CD4-positive, alpha-beta T cell treated with Interleukin-6 at 100 ng/mL for 8 hours (primary cell): Measurements from ENCODE around the gene CACNG1.
"Not testable (repeated sequence)": the region's sequence is repeated elsewhere in the genome, so short reads cannot be mapped to it uniquely, and the experiment has no call there.

Source experiments
- DNase-seq: peaks from one replicate; pipeline ENCODE4 v3.0.0-alpha.2; 2020; ENCODE audit warnings: mixed read lengths, low spot score

CACNG1 gene

GRCh38 chr17:67025216-67025792 lies 19.1 kb upstream of the CACNG1 start:
- no peak for DNase-seq

GRCh38 chr17:67026341-67026740 lies 18.0 kb upstream of the CACNG1 start:
- DNase-seq, result no peak

DNA sequence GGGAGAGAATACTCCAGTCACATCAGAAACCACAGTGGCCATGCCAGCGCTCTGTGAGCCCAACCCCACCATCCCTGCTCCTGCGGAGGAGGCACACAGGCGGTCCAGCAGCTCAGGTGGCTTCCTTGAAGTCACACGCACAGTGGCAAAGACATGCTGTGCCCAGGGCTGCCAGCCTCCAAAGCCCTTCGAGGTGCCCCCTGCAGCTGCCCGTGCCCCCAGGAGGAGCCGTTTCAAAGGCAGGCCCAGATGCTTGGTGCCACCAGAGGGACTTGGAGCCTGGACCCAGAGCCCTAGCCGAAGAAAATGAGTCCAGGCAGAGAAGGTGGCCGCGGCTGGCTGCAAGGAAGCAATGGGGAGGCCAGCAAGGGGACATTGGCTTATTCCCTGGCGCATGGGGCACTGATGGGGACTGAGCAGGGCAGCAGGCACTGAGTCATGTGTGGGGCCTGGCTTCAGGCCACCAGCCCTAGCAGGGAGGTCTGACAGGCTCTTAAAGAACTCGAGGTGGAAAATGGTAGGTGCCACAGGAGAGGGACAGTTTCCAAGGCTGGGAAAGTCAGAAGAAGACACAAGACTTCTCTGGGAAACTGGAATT lies 17.2 kb upstream of the CACNG1 start:
- DNase-seq, result no peak

- DNase-seq, result no peak
These were observed 13.7 kb upstream of the CACNG1 start for GRCh38 chr17:67030641-67031040.

DNA sequence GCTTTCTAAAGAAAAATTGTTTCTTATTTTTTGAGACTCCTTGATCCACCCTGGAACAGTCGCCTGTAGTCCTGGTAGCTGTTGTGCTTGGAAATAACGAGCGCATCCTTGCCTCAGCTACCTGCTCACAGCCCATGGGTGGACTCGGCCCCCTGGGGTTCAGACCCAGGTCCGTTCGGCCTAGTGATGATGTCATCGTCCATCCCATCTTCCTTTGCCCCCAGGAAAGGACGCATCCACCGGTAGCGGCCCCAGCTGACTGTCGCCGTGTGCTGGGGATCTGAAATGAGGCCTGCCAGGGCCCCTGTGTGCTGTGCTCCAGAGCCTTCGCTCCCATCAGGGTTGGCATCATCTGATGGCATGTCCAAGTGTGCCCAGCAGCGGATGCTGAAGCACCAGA lies 12.0 kb upstream of the CACNG1 start:
- DNase-seq, result no peak

GRCh38 chr17:67032985-67033384 lies 11.4 kb upstream of the CACNG1 start:
- DNase-seq, result no peak

GRCh38 chr17:67033613-67034012 lies 10.7 kb upstream of the CACNG1 start:
- no peak for DNase-seq

- DNase-seq, result no peak
These were observed 8.9 kb upstream of the CACNG1 start for GRCh38 chr17:67035131-67036083.

DNA sequence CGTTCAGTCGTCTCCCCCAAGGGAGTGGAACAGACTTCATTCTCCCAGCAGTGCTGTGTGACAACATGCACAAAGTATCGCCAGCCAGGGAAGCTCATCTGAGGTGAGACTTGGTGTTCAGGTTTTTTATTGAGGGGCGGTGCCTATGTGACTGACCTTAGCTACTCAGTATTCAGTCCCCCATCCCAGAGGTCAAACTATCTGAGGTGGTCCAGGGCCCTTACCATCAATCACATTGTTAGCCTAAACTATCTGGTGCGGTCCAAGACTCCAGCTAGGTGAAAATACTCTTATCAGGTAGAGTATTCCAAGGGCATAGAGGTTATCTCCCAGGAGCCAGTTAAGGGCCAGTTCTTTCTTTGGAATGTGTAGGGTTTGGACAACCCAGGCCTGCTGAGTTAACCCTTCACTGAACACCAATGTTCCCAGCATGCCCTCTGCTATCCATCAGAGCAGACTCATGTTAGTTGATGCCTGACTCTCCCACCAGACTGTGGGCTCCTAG lies 5.4 kb upstream of the CACNG1 start:
- DNase-seq, result no peak

DNA sequence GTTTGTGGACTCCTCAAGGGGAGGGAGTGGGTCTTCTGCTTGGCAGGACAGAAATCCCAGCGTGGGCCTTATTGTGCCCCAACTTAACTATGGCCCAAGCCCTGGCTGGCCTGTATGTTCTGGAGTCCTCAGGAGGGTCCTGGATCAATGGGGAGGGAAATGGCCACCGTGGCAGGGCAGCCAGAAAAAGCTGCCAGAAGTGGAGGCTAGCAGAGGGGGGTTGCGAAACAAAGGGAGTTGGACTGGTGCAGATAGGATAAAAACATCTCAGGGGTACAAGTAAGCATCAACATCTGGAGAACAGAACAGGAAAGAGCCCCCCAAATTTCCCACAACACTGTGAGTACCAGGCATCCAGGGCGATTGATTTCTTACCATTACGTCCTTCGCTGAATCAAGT lies 3.7 kb upstream of the CACNG1 start:
- no peak for DNase-seq

- not testable (repeated sequence) for DNase-seq
These were observed 3.2 kb upstream of the CACNG1 start for GRCh38 chr17:67041119-67041518.

DNA sequence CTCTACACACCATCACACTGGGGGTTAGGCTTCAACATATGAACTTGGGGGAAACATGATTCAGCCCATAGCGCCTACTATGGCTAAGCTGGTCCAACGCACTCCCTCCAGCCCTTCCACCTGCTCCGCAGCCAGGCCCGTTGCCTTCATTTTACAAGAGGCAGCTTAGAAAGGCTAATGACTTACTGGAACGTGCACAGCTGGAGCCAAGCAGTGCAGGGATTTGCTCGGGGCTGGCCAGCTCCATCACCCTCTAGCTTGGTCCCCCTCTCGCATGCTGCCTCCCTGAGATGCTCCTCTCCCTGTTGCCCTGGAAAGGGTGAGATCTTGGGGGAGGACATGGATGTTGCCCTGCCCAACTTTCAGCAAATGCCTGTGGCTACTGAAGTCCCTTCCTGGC lies 2.8 kb upstream of the CACNG1 start:
- DNase-seq, result no peak

- no peak for DNase-seq
These were observed 2.1 kb upstream of the CACNG1 start for GRCh38 chr17:67041941-67042899.

- no peak for DNase-seq
These were observed 1.1 kb upstream of the CACNG1 start for GRCh38 chr17:67043283-67043682.

- DNase-seq, result no peak
These were observed 586 bp downstream of the CACNG1 start for GRCh38 chr17:67044940-67045339.

DNA sequence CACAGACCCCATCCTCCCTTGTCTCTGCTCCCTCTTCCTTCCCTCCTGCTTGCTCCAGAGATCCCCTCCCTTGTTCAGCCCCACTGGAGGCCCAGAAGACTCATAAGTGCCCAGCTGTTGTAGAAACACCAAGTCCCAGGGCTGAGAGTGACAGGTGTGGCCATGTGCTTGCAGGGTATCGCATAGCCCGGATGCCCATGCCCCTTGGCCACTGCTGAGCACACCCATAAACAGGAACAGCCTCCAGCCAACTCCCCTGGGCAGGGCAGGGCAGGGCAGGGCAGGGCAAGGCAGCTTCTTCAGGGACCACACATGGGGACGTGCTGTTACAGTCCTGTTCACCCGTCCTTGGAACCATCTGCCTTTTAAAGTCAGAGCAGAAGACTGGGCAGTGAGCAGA lies 2.0 kb downstream of the CACNG1 start:
- no peak for DNase-seq

DNA sequence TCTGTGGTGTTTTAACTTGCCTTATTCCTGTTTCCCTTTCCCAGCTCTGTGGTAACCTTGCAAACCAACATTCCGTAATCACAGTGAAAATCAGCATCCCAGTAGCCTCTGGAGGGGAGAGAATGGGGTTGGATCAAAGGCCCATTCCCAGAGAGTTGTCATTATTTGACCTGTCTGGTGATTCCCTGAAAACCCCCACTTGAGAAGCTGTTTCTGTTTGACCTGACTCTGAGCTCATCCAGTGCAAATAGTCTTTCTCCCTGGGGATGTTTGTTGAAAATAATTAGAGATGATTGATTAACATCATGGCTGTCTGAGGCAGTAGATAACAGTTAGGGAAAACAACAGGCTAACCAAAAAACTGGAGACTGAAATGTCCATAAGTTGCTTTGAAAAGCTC lies 3.0 kb downstream of the CACNG1 start:
- no peak for DNase-seq

DNA sequence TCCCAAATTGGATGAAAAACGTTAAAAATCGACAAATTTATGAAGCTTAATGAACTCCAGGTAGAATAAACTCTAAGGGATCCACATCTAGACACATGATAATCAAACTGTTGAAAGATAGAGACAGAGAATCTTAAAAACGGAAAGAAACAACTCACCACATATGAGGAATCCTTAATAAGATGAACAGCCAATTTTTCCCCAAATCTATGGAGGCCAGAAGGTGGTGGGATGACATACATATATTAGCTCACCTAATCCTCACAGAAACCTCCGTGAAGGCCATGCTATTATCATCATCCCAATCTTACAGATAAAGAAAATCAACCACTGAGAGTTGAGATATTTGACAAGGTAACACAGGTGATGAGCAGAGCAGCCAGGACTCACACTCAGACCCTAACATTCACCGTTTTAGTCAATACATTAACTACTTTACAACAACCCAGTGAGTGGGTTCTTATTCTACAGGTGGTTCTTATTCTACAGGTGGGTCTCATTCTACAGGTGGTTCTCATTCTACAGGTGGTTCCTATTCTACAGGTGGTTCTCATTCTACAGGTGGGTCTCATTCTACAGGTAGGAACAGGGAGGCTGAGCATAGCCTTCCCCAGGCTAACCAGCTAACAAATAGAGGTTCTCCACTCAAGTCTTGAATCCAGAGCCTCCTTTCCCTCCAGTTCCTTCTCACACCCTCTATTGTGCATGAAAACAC lies 4.8 kb downstream of the CACNG1 start:
- DNase-seq, result no peak

- no peak for DNase-seq
These were observed 5.7 kb downstream of the CACNG1 start for GRCh38 chr17:67050066-67050465.

DNA sequence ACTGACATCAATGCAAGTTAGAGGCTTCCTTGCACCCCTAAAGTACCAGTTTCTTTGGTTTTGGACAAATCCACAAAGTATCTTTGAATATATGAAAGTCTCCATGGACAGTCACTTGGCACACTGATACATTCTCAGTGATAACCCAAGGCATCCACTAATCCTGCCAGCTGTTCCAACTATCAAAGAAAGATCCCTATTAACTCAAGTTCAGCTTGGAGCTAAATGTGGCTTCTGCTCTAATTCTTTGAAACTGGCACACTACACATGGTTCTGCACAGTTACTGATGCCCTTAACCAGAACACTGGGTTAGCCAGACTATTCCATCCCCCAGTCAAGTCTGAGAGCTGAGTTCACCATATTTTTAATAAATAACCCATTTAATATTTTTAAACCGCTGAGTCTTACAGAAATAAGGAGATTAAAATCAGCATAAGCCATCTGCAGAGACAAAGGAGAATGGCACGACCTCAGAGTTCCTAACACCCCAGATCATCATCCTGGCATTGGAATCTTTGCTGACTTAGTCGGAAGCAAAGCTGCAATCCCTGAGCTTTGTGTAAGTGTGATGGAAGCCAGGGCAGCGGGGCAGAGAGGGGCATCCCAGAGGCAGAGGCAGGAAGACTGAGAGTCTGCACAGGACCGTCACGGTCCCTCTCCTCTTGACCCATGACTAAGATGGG lies 6.3 kb downstream of the CACNG1 start:
- DNase-seq, result no peak

GRCh38 chr17:67051155-67051538 lies 6.8 kb downstream of the CACNG1 start:
- no peak for DNase-seq
